ENCODE data around the gene ABT1.
A peak's percentile ranks its signal among the peaks of the same experiment; 100 is the strongest.

Gene ABT1

GRCh38 chr6:26607434-26608230 lies 10.9 kb downstream of the ABT1 start:
- peak; percentile 48 for DNase-seq

- DNase-seq, result no peak
Observed at GRCh38 chr6:26609463-26609862, 12.7 kb downstream of the ABT1 start.

- no peak for DNase-seq
Observed at GRCh38 chr6:26611599-26611998, 14.8 kb downstream of the ABT1 start.

DNA sequence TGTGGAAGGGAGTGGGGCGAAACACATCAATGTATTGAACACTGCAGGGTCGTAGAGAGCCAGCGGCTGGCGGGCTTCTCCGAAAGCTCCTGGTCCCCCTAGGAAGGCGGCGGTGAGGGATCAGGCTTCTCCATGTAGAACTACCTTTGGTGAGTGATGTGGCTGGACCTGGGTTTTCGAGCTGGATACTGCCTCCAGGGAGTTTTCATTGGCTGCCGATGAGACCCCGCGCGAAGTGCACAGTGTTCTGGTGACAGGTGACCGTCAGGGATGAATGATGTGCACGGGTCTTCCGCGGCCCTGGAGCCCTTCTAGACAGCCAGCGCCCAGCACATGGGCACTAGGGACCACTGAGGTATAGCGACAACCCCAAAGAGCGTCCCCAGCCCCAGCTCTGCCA lies 16.4 kb downstream of the ABT1 start:
- DNase-seq, result no peak

GRCh38 chr6:26613689-26614683 lies 17.2 kb downstream of the ABT1 start:
- no peak for DNase-seq

DNA sequence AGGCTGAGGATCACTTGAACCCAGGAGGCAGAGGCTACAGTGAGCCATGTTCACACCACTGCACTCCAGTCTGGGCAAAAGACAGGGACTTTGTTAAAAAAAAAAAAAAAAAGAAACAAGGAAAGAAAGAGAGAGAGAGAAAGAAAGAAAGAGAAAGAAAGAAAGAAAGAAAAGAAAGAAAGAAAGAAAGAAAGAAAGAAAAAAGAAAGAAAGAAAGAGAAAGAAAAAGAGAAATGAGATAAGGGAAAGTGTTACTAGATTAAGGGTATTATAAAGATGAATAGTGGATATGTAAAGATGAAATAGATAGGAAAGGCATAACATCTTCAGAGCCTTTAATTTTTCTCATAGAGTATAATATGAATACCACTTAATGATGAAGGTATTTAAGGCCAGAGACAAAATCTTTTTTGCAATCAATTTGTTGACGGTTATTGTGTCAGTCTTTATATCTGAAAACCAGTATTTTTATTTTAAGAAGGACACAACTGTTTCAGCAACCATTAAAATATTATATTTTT lies 26.6 kb downstream of the ABT1 start:
- DNase-seq, result no peak

DNA sequence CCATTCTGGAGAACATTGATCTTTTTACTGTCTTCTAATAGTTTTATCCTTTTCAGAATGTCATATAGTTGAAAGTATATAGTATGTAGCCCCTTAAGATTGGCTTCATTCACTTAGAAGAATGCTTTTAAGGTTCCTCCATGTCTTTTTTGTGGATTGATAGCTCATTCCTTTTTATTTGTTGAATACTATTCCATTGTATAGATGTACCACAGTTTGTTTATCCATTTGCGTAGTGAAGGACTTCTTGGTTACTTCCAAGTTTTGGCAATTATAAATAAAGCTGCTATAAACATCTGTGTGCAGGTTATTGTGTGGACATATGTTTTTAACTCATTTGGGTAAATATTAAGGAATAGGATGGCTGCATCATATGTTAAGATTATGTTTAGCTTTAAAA lies 27.8 kb downstream of the ABT1 start:
- no peak for DNase-seq

DNA sequence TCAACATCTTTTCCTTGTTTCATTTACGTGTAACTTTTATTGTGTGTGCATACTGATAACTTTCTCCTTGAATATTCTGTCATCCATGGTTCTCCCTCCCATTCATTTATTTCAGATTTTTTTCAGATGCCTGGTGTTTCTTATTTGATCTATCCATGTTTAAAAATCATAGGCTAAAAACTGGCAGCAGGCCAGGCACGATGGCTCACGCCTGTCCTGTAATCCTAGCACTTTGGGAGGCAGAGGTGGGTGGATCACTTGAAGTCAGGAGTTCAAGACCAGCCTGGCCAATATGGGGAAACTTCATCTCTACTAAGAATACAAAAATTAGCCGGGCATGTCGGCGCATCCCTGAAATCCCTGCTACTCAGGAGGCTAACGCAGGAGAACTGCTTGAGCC lies 31.1 kb downstream of the ABT1 start:
- DNase-seq, result no peak

DNA sequence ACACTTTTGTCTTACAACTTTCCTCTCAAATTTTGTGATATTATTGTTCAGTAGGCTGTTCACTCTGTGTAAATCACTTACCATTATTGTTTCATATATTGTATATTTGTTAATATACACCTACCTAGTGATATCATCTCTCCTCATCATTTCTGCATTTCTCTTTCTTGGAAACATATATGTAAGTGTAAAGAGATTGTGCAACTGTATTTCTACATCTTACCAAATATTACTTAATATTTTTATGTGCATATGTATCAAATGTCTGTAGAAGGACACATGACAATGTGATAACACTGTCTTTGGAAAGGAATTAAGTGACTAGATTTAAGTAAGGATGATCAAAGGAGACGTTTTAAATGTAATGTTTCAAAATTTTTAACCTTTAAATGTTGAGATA lies 32.6 kb downstream of the ABT1 start:
- DNase-seq, result no peak

DNA sequence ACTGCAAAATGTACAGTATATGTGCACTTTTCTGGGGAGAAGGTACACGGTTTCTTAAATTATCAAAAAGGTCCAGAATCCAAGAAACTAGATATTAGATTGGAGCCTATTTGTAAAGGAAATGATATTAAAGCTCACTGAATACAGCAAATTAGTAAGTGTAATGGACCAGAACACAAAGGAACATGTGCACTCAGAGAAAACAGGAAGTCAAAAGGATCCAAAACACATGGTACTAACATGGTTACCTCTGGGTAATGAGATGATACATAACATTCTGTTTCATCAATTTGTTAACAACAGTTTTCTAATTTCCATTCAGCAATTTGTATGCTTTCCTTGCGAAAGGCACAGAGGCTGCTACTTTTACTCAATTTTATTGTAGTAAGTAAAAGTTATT lies 44.1 kb downstream of the ABT1 start:
- no peak for DNase-seq

DNA sequence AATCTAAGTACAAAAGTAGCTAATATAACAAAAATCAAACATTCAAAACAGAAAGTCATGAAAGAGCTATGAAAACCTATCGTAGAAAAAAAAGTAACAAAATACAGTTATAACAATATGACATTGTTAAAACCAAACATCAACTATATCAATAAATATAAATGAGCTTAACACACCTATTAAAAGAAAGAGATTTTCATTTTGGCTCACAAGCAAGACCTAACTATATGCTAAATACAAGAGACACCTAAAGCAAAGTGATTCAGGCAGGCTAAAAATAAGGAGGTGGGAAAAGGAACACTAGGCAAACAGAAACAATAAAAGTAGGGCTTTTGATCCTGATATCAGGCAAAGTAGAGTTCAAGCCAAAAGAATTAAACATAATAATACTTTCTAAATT lies 49.3 kb downstream of the ABT1 start:
- no peak for DNase-seq
